Stromal cell of bone marrow (primary cell): ENCODE measurements around the gene ARRDC1.
A peak's percentile ranks its signal among the peaks of the same experiment; 100 is the strongest.
"Not testable (repeated sequence)": the region's sequence is repeated elsewhere in the genome, so short reads cannot be mapped to it uniquely, and the experiment has no call there.

Experiments
- DNase-seq: peaks from one replicate; pipeline ENCODE4 v3.0.0-alpha.2; 2012; ENCODE audit warnings: low read depth

The ARRDC1 gene

GRCh38 chr9:137586854-137587253 lies 18.6 kb upstream of the ARRDC1 start:
- DNase-seq, result no peak

- DNase-seq, result no peak
Observed at GRCh38 chr9:137588311-137588710, 17.2 kb upstream of the ARRDC1 start.

GRCh38 chr9:137588891-137589290 lies 16.6 kb upstream of the ARRDC1 start:
- DNase-seq, result no peak

GRCh38 chr9:137589441-137590122 lies 15.9 kb upstream of the ARRDC1 start:
- no peak for DNase-seq

GRCh38 chr9:137590123-137590468 lies 15.4 kb upstream of the ARRDC1 start:
- DNase-seq, result no peak

GRCh38 chr9:137590469-137591383 lies 14.8 kb upstream of the ARRDC1 start, which contains the start of gene ZMYND19:
TSS of gene ZMYND19 (minus strand) at chr9:137590512. CDS start at chr9:137590263, 249 bp downstream.
- peak; percentile 71 for DNase-seq

- DNase-seq, result no peak
Observed at GRCh38 chr9:137592767-137593166, 12.7 kb upstream of the ARRDC1 start.

- no peak for DNase-seq
Observed at GRCh38 chr9:137593176-137593575, 12.3 kb upstream of the ARRDC1 start.

GRCh38 chr9:137596577-137596976 lies 8.9 kb upstream of the ARRDC1 start:
- DNase-seq, result not testable (repeated sequence)

GRCh38 chr9:137598943-137599342 lies 6.5 kb upstream of the ARRDC1 start:
- no peak for DNase-seq

GRCh38 chr9:137602661-137603060 lies 2.8 kb upstream of the ARRDC1 start:
- no peak for DNase-seq

- DNase-seq, result no peak
Observed at GRCh38 chr9:137603879-137604278, 1.6 kb upstream of the ARRDC1 start.

- DNase-seq, result no peak
Observed at GRCh38 chr9:137604345-137605086, 970 bp upstream of the ARRDC1 start.

GRCh38 chr9:137606005-137606621 lies 627 bp downstream of the ARRDC1 start:
- DNase-seq, result no peak

- no peak for DNase-seq
Observed at GRCh38 chr9:137606734-137607138, 1.2 kb downstream of the ARRDC1 start.

- DNase-seq, result no peak
Observed at GRCh38 chr9:137607141-137607857, 1.8 kb downstream of the ARRDC1 start.

GRCh38 chr9:137610944-137611343 lies 5.5 kb downstream of the ARRDC1 start:
- no peak for DNase-seq

- DNase-seq, result no peak
Observed at GRCh38 chr9:137611623-137612609, 6.4 kb downstream of the ARRDC1 start.

- no peak for DNase-seq
Observed at GRCh38 chr9:137612741-137613142, 7.3 kb downstream of the ARRDC1 start.

GRCh38 chr9:137613259-137613658 lies 7.8 kb downstream of the ARRDC1 start:
- no peak for DNase-seq
